HepG2 (cell line): ENCODE data around the gene TEAD1. TPM values are rescaled to one million over a fixed set of nuclear protein-coding genes. Genes with fewer than 3 reads are reported as not detected.

Experiments used
- ASH2L ChIP-seq: fragments of 300-600, 200-600 bp; sonication (generic); IDR thresholded peaks from 2 replicates; pipeline ENCODE4 v1.7.0; 2017; ENCODE audit warnings: low read depth, mild to moderate bottlenecking, moderate library complexity, mixed read lengths, low read length; ENCODE audit not compliant: insufficient read length
- ELF1 ChIP-seq: sonication (generic); formaldehyde crosslinking; IDR thresholded peaks from 2 replicates; pipeline ENCODE4 v1.4.0; 2020; ENCODE audit warnings: missing genetic modification reagents
- EZH2 ChIP-seq: conservative IDR thresholded peaks from 2 replicates; pipeline ENCODE4 v1.6.1; 2012; ENCODE audit warnings: mild to moderate bottlenecking, low read depth, low read length, moderate library complexity
- GATAD2A ChIP-seq: IDR thresholded peaks from 2 replicates; pipeline ENCODE4 v1.6.1; 2016
- HNF1A ChIP-seq, 2 experiments: sonication (generic) in 1 of 2; formaldehyde crosslinking in 1 of 2; IDR thresholded peaks; 2 replicates each; pipeline versions ENCODE4 v1.4.0 to v1.6.1; 2016 to 2020; ENCODE audit warnings: borderline replicate concordance in 1 of 2, low read depth in 1 of 2, mild to moderate bottlenecking in 1 of 2, missing genetic modification reagents in 1 of 2
- JUN ChIP-seq: sonication (generic); formaldehyde crosslinking; IDR thresholded peaks from 2 replicates; pipeline ENCODE4 v1.4.0; 2020; ENCODE audit warnings: mild to moderate bottlenecking, missing genetic modification reagents
- KDM1A ChIP-seq: IDR thresholded peaks from 2 replicates; pipeline ENCODE4 v1.6.1; 2016; ENCODE audit warnings: missing compliant biosample characterization
- NFKBIZ ChIP-seq: IDR thresholded peaks from 2 replicates; pipeline ENCODE4 v1.6.1; 2018; ENCODE audit warnings: missing genetic modification reagents, missing compliant biosample characterization
- RXRA ChIP-seq: sonication (generic); formaldehyde crosslinking; IDR thresholded peaks from 2 replicates; pipeline ENCODE4 v1.5.1; 2020; ENCODE audit warnings: missing genetic modification reagents
- TAF1 ChIP-seq: sonication (generic); formaldehyde crosslinking; IDR thresholded peaks from 2 replicates; pipeline ENCODE4 v1.4.0; 2020; ENCODE audit warnings: missing genetic modification reagents
- TBX3 ChIP-seq: fragments of 450-650 bp; IDR thresholded peaks from 2 replicates; pipeline ENCODE4 v1.6.1; 2017; ENCODE audit warnings: antibody characterized with exemption, mild to moderate bottlenecking, inconsistent platforms, borderline replicate concordance
- TERF1 ChIP-seq: sonication (generic); formaldehyde crosslinking; IDR thresholded peaks from 2 replicates; pipeline ENCODE4 v1.8.0; 2022; ENCODE audit warnings: mild to moderate bottlenecking, missing genetic modification reagents, moderate library complexity
- TRIM24 ChIP-seq: sonication (generic); formaldehyde crosslinking; IDR thresholded peaks from 2 replicates; pipeline ENCODE4 v1.8.0; 2022; ENCODE audit warnings: mild to moderate bottlenecking, missing genetic modification reagents
- ZBTB34 ChIP-seq: sonication (generic); formaldehyde crosslinking; IDR thresholded peaks from 2 replicates; pipeline ENCODE4 v1.8.0; 2022; ENCODE audit warnings: mild to moderate bottlenecking, missing genetic modification reagents
- ZBTB43 ChIP-seq: sonication (generic); formaldehyde crosslinking; conservative IDR thresholded peaks from 2 replicates; pipeline ENCODE4 v1.4.0; 2020; ENCODE audit warnings: missing genetic modification reagents
- ZNF10 ChIP-seq: sonication (generic); formaldehyde crosslinking; IDR thresholded peaks from 2 replicates; pipeline ENCODE4 v1.4.0; 2020; ENCODE audit warnings: mild to moderate bottlenecking, low read depth, missing genetic modification reagents, borderline replicate concordance
- ZNF337 ChIP-seq: sonication (generic); formaldehyde crosslinking; IDR thresholded peaks from 2 replicates; pipeline ENCODE4 v1.5.1; 2020; ENCODE audit warnings: missing genetic modification reagents, low read depth, mild to moderate bottlenecking, borderline replicate concordance
- ZNF549 ChIP-seq: sonication (generic); formaldehyde crosslinking; IDR thresholded peaks from 2 replicates; pipeline ENCODE4 v1.5.0; 2020; ENCODE audit warnings: missing genetic modification reagents
- ZNF704 ChIP-seq: sonication (generic); formaldehyde crosslinking; IDR thresholded peaks from 2 replicates; pipeline ENCODE4 v1.8.1; 2023; ENCODE audit warnings: mild to moderate bottlenecking, inconsistent platforms, moderate library complexity, missing genetic modification reagents, borderline replicate concordance
- ZNF788 ChIP-seq: sonication (generic); formaldehyde crosslinking; IDR thresholded peaks from 2 replicates; pipeline ENCODE4 v1.5.0; 2020; ENCODE audit warnings: mild to moderate bottlenecking, missing genetic modification reagents, borderline replicate concordance
- polyA plus RNA-seq, 8 experiments: library from polyadenylated mRNA; depleted of rRNA in 3 of 8; stranded (reverse) in 7 of 8; unstranded in 1 of 8; fragments of >200 nt; fragmentation: Illumina TruSeq in 4 of 8; extraction: Trizol in 4 of 8; gene quantifications; 2 replicates each; pipeline versions ENCODE4 v1.2.1 to v1.2.3, GENCODE V29; 2011 to 2016; ENCODE audit warnings: low read depth in 4 of 8, missing spikeins in 1 of 8, mixed read lengths in 1 of 8; ENCODE audit not compliant: insufficient read depth in 1 of 8
- total RNA-seq, 5 experiments: library from RNA; depleted of rRNA; stranded (reverse); fragments of >200 nt; fragmentation: Illumina TruSeq; extraction: Trizol; gene quantifications; 2 replicates each; pipeline ENCODE4 v1.2.3, GENCODE V29; 2016; ENCODE audit warnings: low read depth in 1 of 5

The TEAD1 gene
- total and polyA plus RNA-seq, 2 of the 13 experiments (the other 11 are each of a cell fraction or from before 2014, with no cell fraction given) = 20.1 to 30.5 TPM

- TF ChIP-seq ZNF788 (CRISPR knock-in tag) (peak; percentile 57; the same call in 1 of the 2 replicates), ZBTB43 (CRISPR knock-in tag) (no peak), GATAD2A (CRISPR knock-in tag) (peak; percentile 22; the same call in 1 of the 2 replicates), ASH2L (peak; percentile 46), HNF1A (IDR thresholded peaks at IDR 0.05; ENCODE audit: low read depth) (no peak), HNF1A (CRISPR knock-in tag; IDR thresholded peaks at IDR 0.05; ENCODE audit: borderline replicate concordance) (peak; percentile 51; the same call in 1 of the 2 replicates), ELF1 (CRISPR knock-in tag) (0 out of 2 replicates have a peak, but pooled peaks have one; percentile 39), ZNF549 (CRISPR knock-in tag) (no peak), TBX3 (no peak), JUN (CRISPR knock-in tag) (peak; percentile 86; the same call in 1 of the 2 replicates), ZBTB34 (CRISPR knock-in tag) (no peak), TERF1 (no peak), RXRA (CRISPR knock-in tag) (0 out of 2 replicates have a peak, but pooled peaks have one; percentile 30), ZNF337 (no peak; the same call in 1 of the 2 replicates), EZH2 (no peak), KDM1A (CRISPR knock-in tag) (no peak), TAF1 (CRISPR knock-in tag) (peak; percentile 42; the same call in 1 of the 2 replicates), ZNF704 (CRISPR knock-in tag) (no peak), TRIM24 (CRISPR knock-in tag) (no peak), NFKBIZ (no peak), ZNF10 (CRISPR knock-in tag) (no peak)
Measured at GRCh38 chr11:12673924-12674570, at the start of gene TEAD1 (continued).
